Measurements from ENCODE around the gene BAZ2B.

- TF ChIP-seq CTCF (IDR thresholded peaks at IDR 0.05; ENCODE audit: low read length) (no peak), EZH2 (optimal IDR thresholded peaks at IDR 0.05; ENCODE audit: low read depth, low read length) (no peak), EZH2phosphoT487 (IDR thresholded peaks at IDR 0.05; ENCODE audit: low read length) (no peak)
Observed at GRCh38 chr2:159542101-159542500, 74.2 kb downstream of the BAZ2B start.

Data from MM.1S (cell line).